HG03108 (cell line): ENCODE measurements around the gene SPOUT1.
"Not testable (repeated sequence)": the region's sequence is repeated elsewhere in the genome, so short reads cannot be mapped to it uniquely, and the experiment has no call there.

Source experiments
- ATAC-seq: cut with Tn5 transposase; IDR thresholded peaks from one replicate; pipeline ENCODE4 v1.9.1; 2021; ENCODE audit warnings: moderate library complexity; ENCODE audit not compliant: unreplicated experiment

The SPOUT1 gene

GRCh38 chr9:128780093-128780492, 49.5 kb downstream of the SPOUT1 start:
- ATAC-seq, result not testable (repeated sequence)

- no peak for ATAC-seq
These were observed 54.8 kb downstream of the SPOUT1 start for GRCh38 chr9:128774804-128775203.

- ATAC-seq, result no peak
These were observed 56.5 kb downstream of the SPOUT1 start for GRCh38 chr9:128773049-128773448.

- peak; percentile 92 for ATAC-seq
These were observed 57.7 kb downstream of the SPOUT1 start, which contains the start of gene ZER1 for GRCh38 chr9:128771745-128772519. Gene ZER1 (minus strand): TSS chr9:128771927. CDS start chr9:128755565, 16,362 bp downstream.

GRCh38 chr9:128771094-128771721, 58.4 kb downstream of the SPOUT1 start:
- ATAC-seq, result peak; percentile 28

GRCh38 chr9:128770286-128771030, 59.1 kb downstream of the SPOUT1 start:
- ATAC-seq, result no peak
